Esophagus muscularis mucosa (tissue), 4 donors: Measurements from ENCODE around the gene FAAP100. TPM values are rescaled to one million over a fixed set of nuclear protein-coding genes. Genes with fewer than 3 reads are reported as not detected.

ENCODE experiments used
- DNase-seq: peaks from one replicate; pipeline ENCODE4 v3.0.0-alpha.2; 2017; ENCODE audit errors: extremely low spot score
- H3K27ac ChIP-seq, 4 donors: fragments of 200-600 bp; sonication (generic); replicated peaks in 1 of 4; 1 replicate in 3 of 4; 2 replicates in 1 of 4; pipeline ENCODE4 v1.5.1; 2016 to 2019; ENCODE audit warnings: mild to moderate bottlenecking in 1 of 4
- H3K27me3 ChIP-seq, 4 donors: fragments of 200-600 bp; sonication (generic); one replicate each; pipeline versions ENCODE4 v1.5.1 to v1.6.0; 2016 to 2019
- H3K36me3 ChIP-seq, 4 donors: fragments of 200-600 bp; sonication (generic); one replicate each; pipeline ENCODE4 v1.5.1; 2016 to 2019
- H3K4me1 ChIP-seq, 4 donors: fragments of 200-600 bp; sonication (generic); one replicate each; pipeline ENCODE4 v1.5.1; 2016 to 2019
- H3K4me3 ChIP-seq, 4 donors: fragments of 200-600 bp; sonication (generic); 1 replicate in 2 of 4; 2 replicates in 2 of 4; pipeline ENCODE4 v1.5.1; 2016 to 2019; ENCODE audit warnings: mild to moderate bottlenecking in 4 of 4, moderate library complexity in 1 of 4
- H3K9me3 ChIP-seq, 4 donors: fragments of 200-600 bp; sonication (generic); 1 replicate in 3 of 4; 2 replicates in 1 of 4; pipeline ENCODE4 v1.5.1; 2016 to 2019
- CTCF ChIP-seq, 3 experiments: fragments of 200-600 bp in 2 of 3; fragments of 450-650 bp in 1 of 3; sonication (generic) in 2 of 3; IDR thresholded peaks; one replicate each; pipeline ENCODE4 v1.5.1; 2017 to 2019; ENCODE audit warnings: antibody characterized with exemption in 3 of 3, mild to moderate bottlenecking in 2 of 3, moderate library complexity in 1 of 3
- EP300 ChIP-seq: sonication (generic); formaldehyde crosslinking; IDR thresholded peaks from one replicate; pipeline ENCODE4 v1.6.1; 2017; ENCODE audit warnings: antibody characterized with exemption
- POLR2A ChIP-seq: fragments of 450-650 bp; IDR thresholded peaks from one replicate; pipeline ENCODE4 v1.6.1; 2017; ENCODE audit warnings: antibody characterized with exemption, moderate library complexity, mild to moderate bottlenecking, low read depth
- POLR2AphosphoS5 ChIP-seq, 2 donors: sonication (generic); formaldehyde crosslinking; IDR thresholded peaks; one replicate each; pipeline ENCODE4 v1.6.1; 2017; ENCODE audit warnings: antibody characterized with exemption in 2 of 2
- WGBS: methylation state at CpG from one replicate; pipeline ENCODE4 v1.1.5; 2018; 5-methylcytosine and 5-hydroxymethylcytosine counted together
- intact Hi-C: fragments of 100-400 bp; cut with DNase I; formaldehyde crosslinking; loops from one replicate; pipeline ENCODE4 v1.15.1; 2023
- total RNA-seq, 4 donors: library from RNA; depleted of rRNA; stranded (reverse); fragments of >200 nt; gene quantifications; one replicate each; pipeline versions ENCODE4 v1.1.0 to v1.2.1, GENCODE V29; 2016

The FAAP100 gene
- 10 to 100 TPM; 13.7 to 33.3 (median 18.6) TPM for total RNA-seq

GRCh38 chr17:81552244-81553017 lies at the start of gene FAAP100:
Gene FAAP100 (minus strand): TSS chr17:81552353. CDS start chr17:81552330, 23 bp downstream.
- TF ChIP-seq EP300, result no peak
- TF ChIP-seq POLR2AphosphoS5 (IDR thresholded peaks at IDR 0.05), result peak; percentile 78 to 79
- peak; percentile 42 for TF ChIP-seq POLR2A
- peak in 1 of 3 experiments; percentile 12 for TF ChIP-seq CTCF (IDR thresholded peaks at IDR 0.05)
- DNase-seq, result no peak
- Histone ChIP-seq H3K36me3 (peaks cover 27 to 51% (median 46%) of the 10 kb centered on the region in 4 donors), H3K4me3 (peak within 1 kb of the TSS; percentile 70 to 92 (median 80)), H3K4me1 (peaks cover 24 to 40% (median 35%) of the 10 kb centered on the region in 4 donors), H3K27me3 (no peaks in the 10 kb centered on the region), H3K27ac (peak within 1 kb of the TSS; percentile 72 to 88 (median 82)), H3K9me3 (no peaks in the 10 kb centered on the region)
- intact Hi-C loops, result loop anchor here (5.0 kb wide), 1 partner anchor 35 kb away; no protein-coding TSS in a partner anchor
- WGBS, result 20% methylated on average over 1 of the region's 85 CpGs

DNA sequence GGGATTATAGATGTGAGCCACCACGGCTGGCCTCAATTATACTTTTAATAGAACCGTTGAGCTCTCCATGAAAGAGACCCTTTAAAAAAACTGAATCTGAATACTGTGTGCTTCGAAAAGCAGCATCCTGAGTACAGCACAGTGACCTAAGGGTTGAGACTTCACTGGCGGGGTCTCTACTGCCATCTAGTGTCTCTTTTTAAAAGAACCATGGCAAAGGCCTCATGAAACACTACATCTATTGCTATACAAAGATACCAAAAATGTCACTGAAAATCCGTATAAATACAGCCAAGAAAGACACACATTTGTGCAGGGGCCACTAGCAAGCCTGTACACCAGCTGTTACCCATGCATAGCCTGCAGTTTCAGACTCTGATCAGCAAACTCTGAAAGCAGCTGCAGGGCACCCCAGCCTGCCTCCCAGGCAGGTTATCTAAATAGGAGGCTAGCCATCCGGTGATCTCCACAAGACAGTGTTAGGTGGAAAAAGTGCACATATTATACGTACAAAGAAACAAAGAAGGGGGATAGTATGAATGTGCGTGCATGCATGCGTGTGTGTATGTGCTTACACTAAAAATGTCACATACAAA lies 49.5 kb upstream of the FAAP100 start:
- DNase-seq, result no peak
- peaks cover 57 to 95% (median 80%) of the 10 kb centered on the region in 4 donors for H3K36me3 ChIP-seq
- no peak overlapping the region for H3K4me3 ChIP-seq
- H3K9me3 ChIP-seq, result no peaks in the 10 kb centered on the region
- WGBS, result 39% methylated on average over 9 of the region's 9 CpGs
- H3K4me1 ChIP-seq, result peaks cover 10 to 19% (median 17%) of the 10 kb centered on the region in 4 donors
- no peaks in the 10 kb centered on the region for H3K27me3 ChIP-seq
- TF ChIP-seq POLR2A (no peak), CTCF (IDR thresholded peaks at IDR 0.05) (peak; percentile 64 to 84 (median 70))
- peak overlapping the region in 2 of 4 donors; percentile 8 to 16 for H3K27ac ChIP-seq
- intact Hi-C loops, result loop anchor here (5.0 kb wide), 1 partner anchor 349 kb away; no protein-coding TSS in a partner anchor

DNA sequence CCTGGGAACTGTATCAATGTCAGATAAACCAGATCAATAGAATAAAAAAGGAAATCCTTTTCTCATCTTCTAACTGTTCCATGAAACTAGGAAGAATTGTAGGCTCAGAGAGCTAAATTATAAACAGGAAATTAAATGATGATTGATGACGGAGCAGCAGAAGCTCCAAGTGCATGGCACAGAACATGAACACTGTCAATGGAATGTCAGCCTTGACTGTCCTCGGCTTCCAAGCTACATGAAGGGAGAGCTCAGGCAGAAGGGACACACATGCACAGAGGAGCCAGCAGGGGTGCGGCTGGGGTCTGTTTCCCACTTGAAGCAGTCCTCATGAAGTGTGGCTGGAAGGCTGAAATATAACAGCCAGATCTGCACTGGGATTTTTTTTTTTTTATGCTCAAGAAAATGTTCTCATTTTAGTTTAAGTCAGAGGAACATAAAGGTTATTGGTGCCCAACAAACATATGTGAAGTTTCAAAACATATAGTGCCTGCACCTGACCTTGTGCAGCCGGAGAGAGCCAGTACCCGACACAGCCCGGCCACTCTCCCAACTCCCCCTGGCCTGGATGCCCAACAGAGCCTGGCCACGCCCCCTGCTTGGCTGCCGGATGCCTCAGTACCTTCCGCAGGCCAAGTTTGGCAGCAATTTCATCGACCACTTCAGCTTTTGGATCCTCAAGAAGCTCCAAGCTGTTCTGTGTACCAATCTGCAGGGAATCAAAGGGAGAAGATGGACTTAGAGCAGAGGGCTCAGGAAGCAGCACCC lies 47.8 kb upstream of the FAAP100 start:
- 38% methylated on average over 10 of the region's 10 CpGs for WGBS
- Histone ChIP-seq H3K9me3 (no peaks in the 10 kb centered on the region), H3K4me3 (no peak overlapping the region), H3K4me1 (peaks cover 10 to 19% (median 17%) of the 10 kb centered on the region in 4 donors), H3K27ac (no peak overlapping the region), H3K36me3 (peaks cover 57 to 96% (median 80%) of the 10 kb centered on the region in 4 donors), H3K27me3 (no peaks in the 10 kb centered on the region)
- TF ChIP-seq POLR2A (no peak), EP300 (no peak), POLR2AphosphoS5 (IDR thresholded peaks at IDR 0.05) (no peak), CTCF (IDR thresholded peaks at IDR 0.05) (no peak)
- no peak for DNase-seq
- intact Hi-C loops, result loop anchor here (5.0 kb wide), 1 partner anchor 348 kb away; no protein-coding TSS in a partner anchor

GRCh38 chr17:81593105-81593871 lies 41.1 kb upstream of the FAAP100 start:
- peaks cover 69 to 99% (median 97%) of the 10 kb centered on the region in 4 donors for H3K36me3 ChIP-seq
- DNase-seq, result no peak
- intact Hi-C loops, result no loop called here
- H3K27ac ChIP-seq, result no peak overlapping the region
- no peaks in the 10 kb centered on the region for H3K4me1 ChIP-seq
- H3K27me3 ChIP-seq, result no peaks in the 10 kb centered on the region
- TF ChIP-seq POLR2A (no peak), CTCF (IDR thresholded peaks at IDR 0.05) (no peak), POLR2AphosphoS5 (IDR thresholded peaks at IDR 0.05) (no peak), EP300 (no peak)
- H3K4me3 ChIP-seq, result no peak overlapping the region
- WGBS, result 89% methylated on average over 11 of the region's 11 CpGs
- H3K9me3 ChIP-seq, result no peaks in the 10 kb centered on the region
